CD4-positive, alpha-beta T cell treated with Interleukin-1 beta for 1 hour (primary cell): ENCODE data around the gene DTNBP1.

ENCODE experiments used
- DNase-seq, 2 donors: peaks; one replicate each; pipeline ENCODE4 v3.0.0-alpha.2; 2020 to 2022

The DTNBP1 gene

DNA sequence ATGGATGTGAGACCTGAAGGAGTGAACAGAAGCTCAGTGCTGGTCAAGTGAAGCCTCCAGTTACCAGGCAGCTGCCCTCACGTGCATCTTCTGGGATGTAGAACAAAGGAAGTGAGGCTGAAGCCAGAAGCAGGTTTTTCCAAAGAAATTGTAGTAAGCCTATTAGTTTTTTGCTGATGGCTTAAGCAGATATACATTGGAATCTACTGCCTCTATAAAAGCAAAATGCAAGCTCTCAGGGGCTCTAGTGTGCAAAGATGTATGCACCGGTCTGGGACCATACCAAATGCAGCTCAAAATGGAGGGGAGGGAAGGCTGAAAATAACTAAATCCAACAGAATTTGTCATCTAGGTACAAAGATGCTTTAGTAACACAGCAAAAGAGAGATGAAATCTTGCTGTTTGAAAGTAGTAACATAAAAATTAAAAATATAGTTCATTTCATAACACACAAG, 77.0 kb downstream of the DTNBP1 start:
- no peak for DNase-seq

GRCh38 chr6:15582499-15582898, 80.3 kb downstream of the DTNBP1 start:
- no peak for DNase-seq

- DNase-seq = no peak
Measured at GRCh38 chr6:15581751-15582150, 81.1 kb downstream of the DTNBP1 start.

- DNase-seq = no peak
Measured at GRCh38 chr6:15580326-15580725, 82.5 kb downstream of the DTNBP1 start.

GRCh38 chr6:15578716-15579391, 84.0 kb downstream of the DTNBP1 start:
- DNase-seq = no peak

GRCh38 chr6:15577550-15578171, 85.2 kb downstream of the DTNBP1 start:
- DNase-seq = no peak

GRCh38 chr6:15577106-15577505, 85.7 kb downstream of the DTNBP1 start:
- DNase-seq = no peak

- DNase-seq = no peak
Measured at GRCh38 chr6:15575357-15576033, 87.3 kb downstream of the DTNBP1 start.

- no peak for DNase-seq
Measured at GRCh38 chr6:15574486-15574885, 88.3 kb downstream of the DTNBP1 start.

DNA sequence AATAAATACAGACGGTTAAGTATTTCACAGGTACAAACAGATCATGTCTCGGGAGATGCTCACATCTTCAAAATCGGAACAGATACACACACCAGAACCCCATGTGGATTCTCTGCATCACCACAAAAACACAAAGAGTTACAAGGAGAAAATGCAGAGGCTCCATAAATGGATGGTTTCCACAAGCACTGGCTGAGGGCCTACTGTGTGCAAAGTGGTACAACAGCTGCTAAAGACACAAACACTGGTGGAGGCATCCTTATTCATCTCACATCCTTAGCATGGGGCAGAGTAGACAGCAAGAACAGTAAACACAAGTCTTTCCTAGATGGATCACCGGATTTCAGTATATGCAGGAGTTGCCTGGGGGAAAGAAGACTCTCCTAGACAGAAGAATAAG, 88.8 kb downstream of the DTNBP1 start:
- DNase-seq = no peak

GRCh38 chr6:15573384-15573783, 89.4 kb downstream of the DTNBP1 start:
- no peak for DNase-seq

- no peak for DNase-seq
Measured at GRCh38 chr6:15572296-15573016, 90.4 kb downstream of the DTNBP1 start.

DNA sequence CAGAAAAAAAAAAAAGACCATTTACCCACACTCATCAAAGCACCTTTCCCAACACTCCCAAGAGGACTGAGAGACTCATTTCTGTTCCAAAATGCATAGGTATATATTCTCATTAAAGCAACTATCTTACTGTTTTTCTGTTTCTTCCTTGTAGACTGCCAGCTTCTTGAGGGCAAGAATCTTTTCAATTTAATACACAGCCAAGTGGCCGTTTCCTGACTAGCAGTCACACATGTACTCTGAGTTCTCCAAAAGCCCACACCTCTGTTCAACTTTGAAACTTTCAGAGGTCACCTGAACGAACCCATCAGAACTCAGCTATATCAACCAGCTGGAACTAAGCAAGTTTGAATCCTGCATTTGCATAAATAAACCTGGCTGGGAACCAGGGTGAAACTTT, 92.7 kb downstream of the DTNBP1 start:
- no peak for DNase-seq

DNA sequence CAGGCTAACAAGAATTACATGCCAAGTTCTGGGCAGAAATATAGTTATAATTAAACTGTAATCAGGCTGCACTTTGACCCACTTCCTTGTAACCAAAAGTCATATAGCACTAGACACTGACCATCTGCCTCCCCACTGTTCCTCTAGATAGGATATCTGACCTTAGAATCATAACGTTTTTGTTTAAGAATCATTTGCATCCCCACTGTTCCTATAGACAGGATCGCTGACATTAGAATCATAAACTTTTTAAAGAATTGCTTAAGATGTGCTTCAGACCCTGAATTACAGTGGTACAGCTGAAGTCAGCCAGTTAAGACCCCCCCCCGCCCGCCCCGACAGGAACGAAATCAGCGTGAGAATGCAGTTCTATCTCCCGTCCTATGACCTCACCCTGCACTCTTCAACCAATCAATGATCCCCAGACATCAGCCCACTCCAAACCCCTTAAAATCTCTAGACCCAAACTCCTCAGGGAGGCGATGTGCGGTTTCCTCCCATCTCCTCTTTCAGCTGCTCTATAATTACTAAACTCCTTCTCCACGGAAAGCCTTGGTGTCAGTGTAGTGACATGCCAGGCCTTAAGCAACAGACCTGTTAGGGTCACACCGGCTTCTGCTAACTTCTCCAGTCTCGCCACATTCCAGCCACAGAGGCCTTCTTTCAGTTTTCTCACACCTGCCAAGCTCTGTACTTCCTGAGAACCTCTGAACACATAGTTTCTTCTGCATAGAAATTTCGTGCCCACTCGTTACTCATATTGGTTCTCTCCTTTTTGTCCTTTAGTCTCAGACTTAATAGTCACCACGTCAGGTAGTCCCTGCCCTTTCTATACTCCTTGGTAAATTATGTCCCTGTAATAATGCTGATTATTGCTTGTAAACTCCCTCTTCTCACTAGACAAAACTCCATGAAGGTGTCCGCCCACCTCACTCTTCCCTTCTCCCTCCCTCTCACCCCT, 93.5 kb downstream of the DTNBP1 start:
- DNase-seq = no peak

- no peak for DNase-seq
Measured at GRCh38 chr6:15562977-15563376, 99.9 kb downstream of the DTNBP1 start.

DNA sequence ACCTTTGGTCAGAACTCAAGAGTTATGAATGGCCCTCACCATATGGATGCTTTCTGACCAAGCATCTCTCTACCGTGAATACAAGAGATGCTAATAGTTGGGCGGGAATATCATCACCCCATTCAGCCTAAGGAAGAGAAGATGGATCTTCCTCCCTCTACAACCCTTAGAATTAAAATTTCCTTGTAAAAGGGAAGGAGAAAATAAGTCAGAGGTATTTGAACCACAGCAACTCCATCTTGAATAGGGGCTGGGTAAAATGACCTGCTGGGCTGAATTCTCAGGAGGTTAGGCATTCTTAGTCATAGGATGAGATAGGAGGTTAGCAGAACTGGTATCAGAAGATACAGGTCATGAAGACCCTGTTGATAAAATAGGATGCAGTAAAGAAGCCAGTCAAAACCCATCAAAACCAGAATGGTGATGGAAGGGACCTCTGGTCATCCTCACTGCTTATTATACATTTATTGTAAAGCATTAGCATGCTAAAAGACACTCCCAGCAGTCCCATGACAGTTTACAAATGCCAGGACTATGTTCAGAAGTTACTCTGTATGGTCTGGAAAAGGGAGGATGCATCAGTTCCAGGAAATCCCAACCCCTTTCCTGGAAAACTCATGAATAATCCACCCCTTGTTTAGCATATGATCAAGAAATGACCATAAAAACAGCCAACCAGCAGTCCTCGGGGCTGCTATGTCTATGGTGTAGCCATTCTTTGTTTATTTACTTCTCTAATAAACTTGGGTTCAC, 101.2 kb downstream of the DTNBP1 start:
- DNase-seq = no peak

DNA sequence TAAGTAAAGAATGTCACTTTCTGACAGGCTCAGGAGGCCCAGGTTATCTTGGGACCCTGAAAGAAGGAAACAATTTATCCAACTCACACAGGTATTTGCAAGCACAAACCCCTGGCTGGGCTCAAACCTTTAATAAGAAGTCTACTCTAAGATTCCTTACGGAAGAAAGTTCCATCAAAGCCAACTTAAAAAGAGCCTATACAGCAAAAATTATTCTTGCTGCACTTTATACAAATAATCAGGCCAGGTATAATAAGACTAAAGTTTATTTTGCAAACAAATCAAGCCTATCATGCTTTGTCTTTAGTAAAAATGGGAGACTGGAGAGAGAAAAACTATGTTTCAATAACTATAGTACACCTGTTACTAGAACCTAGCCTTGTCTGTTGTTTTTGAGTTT, 102.1 kb downstream of the DTNBP1 start:
- DNase-seq = no peak

GRCh38 chr6:15557174-15557573, 105.7 kb downstream of the DTNBP1 start:
- no peak for DNase-seq

DNA sequence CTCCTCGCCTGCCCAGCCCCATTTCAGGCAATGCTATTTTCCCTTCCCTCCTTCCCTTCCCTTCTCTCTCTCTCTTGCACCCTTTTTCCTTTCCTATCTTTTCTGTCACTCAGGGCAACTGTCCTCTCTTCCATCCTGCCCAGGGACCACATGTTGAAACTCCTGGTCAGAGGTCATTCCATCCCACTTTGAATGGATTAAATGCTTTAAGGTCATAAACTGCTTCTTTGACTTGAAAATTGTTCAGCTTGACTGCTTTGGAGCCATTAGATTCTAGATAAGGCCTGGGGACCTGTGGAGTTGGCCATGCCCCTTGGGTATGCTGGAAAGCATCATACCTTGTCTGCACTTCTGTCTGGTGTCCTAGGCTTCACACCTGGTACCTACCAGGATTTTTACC, 106.1 kb downstream of the DTNBP1 start:
- no peak for DNase-seq

GRCh38 chr6:15555101-15556038, 107.5 kb downstream of the DTNBP1 start:
- DNase-seq = no peak
